Neural cell (in vitro differentiated cells): ENCODE measurements around the gene RALGPS1. TPM values are rescaled to one million over a fixed set of nuclear protein-coding genes. Genes with fewer than 3 reads are reported as not detected.

ENCODE experiments used
- H2AFZ ChIP-seq: fragments of 200-600, 300-800 bp; sonication (generic), shearing (Covaris generic); 2 replicates; pipeline ENCODE4 v1.6.0; 2014; ENCODE audit warnings: low read depth, mild to moderate bottlenecking, antibody characterized with exemption, low read length, moderate library complexity
- H3F3A ChIP-seq: fragments of 200-600 bp; shearing (Covaris generic); 2 replicates; pipeline ENCODE4 v1.6.1; 2016; ENCODE audit warnings: mild to moderate bottlenecking, moderate library complexity, mixed read lengths, antibody characterized with exemption, low read length; ENCODE audit not compliant: insufficient read depth, poor library complexity, severe bottlenecking
- H3K27ac ChIP-seq: fragments of 200-600, 300-800 bp; sonication (generic), shearing (Covaris generic); 2 replicates; pipeline ENCODE4 v1.5.1; 2014; ENCODE audit warnings: mild to moderate bottlenecking, low read length, moderate library complexity
- H3K27me3 ChIP-seq: fragments of 300-800, 200-600 bp; sonication (generic), shearing (Covaris generic); 2 replicates; pipeline ENCODE4 v1.6.0; 2014; ENCODE audit warnings: mild to moderate bottlenecking, low read depth, low read length, moderate library complexity; ENCODE audit not compliant: insufficient read depth
- H3K36me3 ChIP-seq: fragments of 300-800, 200-600 bp; sonication (generic), shearing (Covaris generic); 2 replicates; pipeline ENCODE4 v1.5.1; 2014; ENCODE audit warnings: mild to moderate bottlenecking, antibody characterized with exemption, low read length, moderate library complexity; ENCODE audit not compliant: insufficient read depth
- H3K4me2 ChIP-seq: fragments of 300-800, 200-600 bp; sonication (generic), shearing (Covaris generic); 2 replicates; pipeline ENCODE4 v1.6.0; 2014; ENCODE audit warnings: mild to moderate bottlenecking, low read length
- H3K4me3 ChIP-seq: fragments of 300-800, 200-600 bp; sonication (generic), shearing (Covaris generic); 2 replicates; pipeline ENCODE4 v1.5.1; 2014; ENCODE audit warnings: mild to moderate bottlenecking, low read length, moderate library complexity
- H3K79me2 ChIP-seq: fragments of 200-600 bp; shearing (Covaris generic); replicated peaks from 2 replicates; pipeline ENCODE4 v1.6.0; 2014; ENCODE audit warnings: mild to moderate bottlenecking, low read length, moderate library complexity; ENCODE audit not compliant: insufficient read depth
- H3K9ac ChIP-seq: fragments of 300-800, 200-600 bp; sonication (generic), shearing (Covaris generic); 2 replicates; pipeline ENCODE4 v1.6.1; 2016; ENCODE audit warnings: mild to moderate bottlenecking, low read length, mixed read lengths
- H3K9me2 ChIP-seq: fragments of 200-600 bp; shearing (Covaris generic); 2 replicates; pipeline ENCODE4 v1.6.1; 2016; ENCODE audit warnings: mild to moderate bottlenecking, low read length, mixed read lengths; ENCODE audit not compliant: insufficient read depth
- H3K9me3 ChIP-seq: fragments of 200-600, 300-800 bp; sonication (generic), shearing (Covaris generic); 2 replicates; pipeline ENCODE4 v1.6.1; 2016; ENCODE audit warnings: mild to moderate bottlenecking, mixed run types, low read length, moderate library complexity, mixed read lengths
- H4K20me1 ChIP-seq: fragments of 200-600 bp; shearing (Covaris generic); 2 replicates; pipeline ENCODE4 v1.6.1; 2016; ENCODE audit warnings: mild to moderate bottlenecking, mixed run types; ENCODE audit not compliant: insufficient read depth
- CTCF ChIP-seq: fragments of 450-650 bp; IDR thresholded peaks from 2 replicates; pipeline ENCODE4 v1.5.1; 2014; ENCODE audit warnings: antibody characterized with exemption, mild to moderate bottlenecking, moderate library complexity; ENCODE audit not compliant: poor library complexity, severe bottlenecking
- EP300 ChIP-seq: fragments of 450-650 bp; conservative IDR thresholded peaks from 2 replicates; pipeline ENCODE4 v1.6.1; 2014; ENCODE audit warnings: antibody characterized with exemption, mild to moderate bottlenecking, moderate library complexity; ENCODE audit not compliant: poor library complexity, severe bottlenecking
- EZH2 ChIP-seq: fragments of 200-600, 300-800 bp; shearing (Covaris generic), sonication (generic); IDR thresholded peaks from 2 replicates; pipeline ENCODE4 v1.6.1; 2014; ENCODE audit warnings: antibody characterized with exemption, low read length, borderline replicate concordance, mild to moderate bottlenecking; ENCODE audit not compliant: insufficient read depth, poor library complexity, severe bottlenecking
- MXI1 ChIP-seq: fragments of 450-650 bp; conservative IDR thresholded peaks from 2 replicates; pipeline ENCODE4 v1.6.1; 2014; ENCODE audit warnings: antibody characterized with exemption, mild to moderate bottlenecking; ENCODE audit not compliant: poor library complexity, severe bottlenecking
- POLR2AphosphoS5 ChIP-seq: IDR thresholded peaks from 2 replicates; pipeline ENCODE4 v1.6.1; 2012
- RAD21 ChIP-seq: fragments of 450-650 bp; conservative IDR thresholded peaks from 2 replicates; pipeline ENCODE4 v1.6.1; 2014; ENCODE audit warnings: antibody characterized with exemption, mild to moderate bottlenecking, moderate library complexity
- REST ChIP-seq: IDR thresholded peaks from 2 replicates; pipeline ENCODE4 v1.6.1; 2012; ENCODE audit warnings: borderline replicate concordance
- SMC3 ChIP-seq: fragments of 450-650 bp; conservative IDR thresholded peaks from 2 replicates; pipeline ENCODE4 v1.6.1; 2014; ENCODE audit warnings: antibody characterized with exemption, mild to moderate bottlenecking, moderate library complexity; ENCODE audit not compliant: poor library complexity
- TAF1 ChIP-seq: IDR thresholded peaks from 2 replicates; pipeline ENCODE4 v1.6.1; 2012; ENCODE audit warnings: low read depth
- polyA plus RNA-seq: library from polyadenylated mRNA; depleted of rRNA; stranded (reverse); fragments of >200 nt; gene quantifications from 2 replicates; pipeline ENCODE4 v1.2.3, GENCODE V29; 2014

The RALGPS1 gene
- polyA plus RNA-seq, 1 donor from 2014 or later = 37.1 TPM

GRCh38 chr9:126872516-126872915 is 42.1 kb upstream of the RALGPS1 start:
- Histone ChIP-seq H3K4me3 (no peak overlapping the region), H3K9ac (no peak overlapping the region), H3K36me3 (no peaks in the 10 kb centered on the region), H3K9me2 (no peaks in the 10 kb centered on the region), H3K27me3 (no peaks in the 10 kb centered on the region), H3F3A (no peaks in the 10 kb centered on the region), H3K27ac (no peak overlapping the region), H4K20me1 (no peaks in the 10 kb centered on the region), H3K4me2 (no peak overlapping the region), H2AFZ (no peak overlapping the region), H3K79me2 (peaks cover 15% of the 10 kb centered on the region), H3K9me3 (no peaks in the 10 kb centered on the region)
- no peak for TF ChIP-seq TAF1
- no peak for TF ChIP-seq SMC3
- no peak for TF ChIP-seq EP300
- no peak for TF ChIP-seq EZH2
- no peak for TF ChIP-seq MXI1
- TF ChIP-seq POLR2AphosphoS5 = no peak
- no peak for TF ChIP-seq REST
- no peak for TF ChIP-seq RAD21
- TF ChIP-seq CTCF = no peak

GRCh38 chr9:126874546-126875314 is 39.9 kb upstream of the RALGPS1 start:
- Histone ChIP-seq H2AFZ (no peak overlapping the region), H3K79me2 (peaks cover 3% of the 10 kb centered on the region), H3K4me2 (no peak overlapping the region), H4K20me1 (no peaks in the 10 kb centered on the region), H3K27me3 (no peaks in the 10 kb centered on the region), H3K27ac (no peak overlapping the region), H3K9ac (no peak overlapping the region), H3F3A (no peaks in the 10 kb centered on the region), H3K9me2 (no peaks in the 10 kb centered on the region), H3K9me3 (no peaks in the 10 kb centered on the region), H3K4me3 (no peak overlapping the region), H3K36me3 (no peaks in the 10 kb centered on the region)
- no peak for TF ChIP-seq CTCF
- no peak for TF ChIP-seq POLR2AphosphoS5
- no peak for TF ChIP-seq RAD21
- TF ChIP-seq MXI1 = no peak
- TF ChIP-seq SMC3 = no peak
- no peak for TF ChIP-seq EP300
- no peak for TF ChIP-seq TAF1
- TF ChIP-seq REST = no peak
- no peak for TF ChIP-seq EZH2
